Mammary epithelial cell (primary cell): ENCODE results near the gene PRKCH.

Experiments
- CTCF ChIP-seq, 2 donors: IDR thresholded peaks in 1 of 2; conservative IDR thresholded peaks in 1 of 2; 2 replicates each; pipeline ENCODE4 v1.5.1; 2011 to 2012; ENCODE audit warnings: inconsistent platforms in 2 of 2, low read length in 2 of 2, mild to moderate bottlenecking in 2 of 2, control low read depth in 1 of 2, low read depth in 1 of 2; ENCODE audit not compliant: insufficient read depth in 1 of 2; ENCODE audit errors: extremely low read depth in 1 of 2
- EZH2 ChIP-seq: IDR thresholded peaks from 2 replicates; pipeline ENCODE4 v1.6.1; 2012; ENCODE audit warnings: low read length, inconsistent platforms, borderline replicate concordance

- TF ChIP-seq CTCF (conservative IDR thresholded peaks at IDR 0.05 in 1 of 2, IDR thresholded peaks at IDR 0.05 in 1 of 2; ENCODE audit: extremely low read depth in 1 of 2, insufficient read depth in 1 of 2, low read depth in 1 of 2, low read length in 2 of 2) (no peak), EZH2 (no peak)
Observed at GRCh38 chr14:61279082-61279481, 42.3 kb upstream of the PRKCH start.
